HepG2 (cell line): ENCODE results near the gene CDC14B. TPM values are rescaled to one million over a fixed set of nuclear protein-coding genes. Genes with fewer than 3 reads are reported as not detected.

Experiments
- ADNP ChIP-seq: sonication (generic); formaldehyde crosslinking; IDR thresholded peaks from 2 replicates; pipeline ENCODE4 v1.4.0; 2020; ENCODE audit warnings: missing genetic modification reagents
- BCL6 ChIP-seq: IDR thresholded peaks from 2 replicates; pipeline ENCODE4 v1.6.1; 2016; ENCODE audit warnings: missing genetic modification reagents, missing compliant biosample characterization
- HMGA1 ChIP-seq: sonication (generic); formaldehyde crosslinking; conservative IDR thresholded peaks from 2 replicates; pipeline ENCODE4 v1.4.0; 2020; ENCODE audit warnings: missing genetic modification reagents
- MAFK ChIP-seq, 2 experiments: IDR thresholded peaks in 1 of 2; conservative IDR thresholded peaks in 1 of 2; 2 replicates each; pipeline ENCODE4 v1.6.1; 2011; ENCODE audit warnings: improper control_type of control experiment in 2 of 2, low read length in 2 of 2
- MATR3 ChIP-seq: sonication (generic); formaldehyde crosslinking; IDR thresholded peaks from 2 replicates; pipeline ENCODE4 v1.4.0; 2020; ENCODE audit warnings: missing genetic modification reagents
- NFKB2 ChIP-seq: sonication (generic); formaldehyde crosslinking; IDR thresholded peaks from 2 replicates; pipeline ENCODE4 v1.4.0; 2020; ENCODE audit warnings: missing genetic modification reagents, borderline replicate concordance
- NFKBIZ ChIP-seq: IDR thresholded peaks from 2 replicates; pipeline ENCODE4 v1.6.1; 2018; ENCODE audit warnings: missing genetic modification reagents, missing compliant biosample characterization
- PHB2 ChIP-seq: fragments of 450-650 bp; IDR thresholded peaks from 2 replicates; pipeline ENCODE4 v1.6.1; 2018; ENCODE audit not compliant: partially characterized antibody
- PHF5A ChIP-seq: IDR thresholded peaks from one replicate; pipeline ENCODE4 v1.6.1; 2018; ENCODE audit warnings: low read depth, missing genetic modification reagents; ENCODE audit not compliant: unreplicated experiment
- PLRG1 ChIP-seq: fragments of 450-650 bp; conservative IDR thresholded peaks from 2 replicates; pipeline ENCODE4 v1.6.1; 2016
- SP140L ChIP-seq: sonication (generic); formaldehyde crosslinking; IDR thresholded peaks from 2 replicates; pipeline ENCODE4 v1.4.0; 2020; ENCODE audit warnings: missing genetic modification reagents, borderline replicate concordance
- TAF15 ChIP-seq: fragments of 200-400 bp; formaldehyde crosslinking; IDR thresholded peaks from one replicate; pipeline ENCODE4 v1.6.1; 2018; ENCODE audit warnings: mild to moderate bottlenecking, low read depth, low read length; ENCODE audit not compliant: poor library complexity, severe bottlenecking
- ZEB1 ChIP-seq: IDR thresholded peaks from 2 replicates; pipeline ENCODE4 v1.6.1; 2012; ENCODE audit warnings: mild to moderate bottlenecking, low read depth, inconsistent platforms; ENCODE audit not compliant: insufficient replicate concordance
- ZKSCAN1 ChIP-seq: fragments of 150-350 bp; IDR thresholded peaks from 2 replicates; pipeline ENCODE4 v1.6.1; 2014; ENCODE audit warnings: low read length
- ZNF354B ChIP-seq: sonication (generic); formaldehyde crosslinking; IDR thresholded peaks from 2 replicates; pipeline ENCODE4 v1.8.0; 2022; ENCODE audit warnings: mild to moderate bottlenecking, missing genetic modification reagents
- ZNF691 ChIP-seq: sonication (generic); formaldehyde crosslinking; IDR thresholded peaks from 2 replicates; pipeline ENCODE4 v1.4.0; 2020; ENCODE audit warnings: missing genetic modification reagents, low read depth, mild to moderate bottlenecking, borderline replicate concordance
- ZNF720 ChIP-seq: sonication (generic); formaldehyde crosslinking; IDR thresholded peaks from 2 replicates; pipeline ENCODE4 v1.4.0; 2020; ENCODE audit warnings: missing genetic modification reagents
- ZNF841 ChIP-seq: sonication (generic); formaldehyde crosslinking; IDR thresholded peaks from 2 replicates; pipeline ENCODE4 v1.8.1; 2023; ENCODE audit warnings: missing genetic modification reagents, borderline replicate concordance
- ZSCAN12 ChIP-seq: sonication (generic); formaldehyde crosslinking; IDR thresholded peaks from 2 replicates; pipeline ENCODE4 v1.9.0; 2021; ENCODE audit warnings: mild to moderate bottlenecking, missing genetic modification reagents
- polyA plus RNA-seq, 8 experiments: library from polyadenylated mRNA; depleted of rRNA in 3 of 8; stranded (reverse) in 7 of 8; unstranded in 1 of 8; fragments of >200 nt; fragmentation: Illumina TruSeq in 4 of 8; extraction: Trizol in 4 of 8; gene quantifications; 2 replicates each; pipeline versions ENCODE4 v1.2.1 to v1.2.3, GENCODE V29; 2011 to 2016; ENCODE audit warnings: low read depth in 4 of 8, missing spikeins in 1 of 8, mixed read lengths in 1 of 8; ENCODE audit not compliant: insufficient read depth in 1 of 8
- total RNA-seq, 5 experiments: library from RNA; depleted of rRNA; stranded (reverse); fragments of >200 nt; fragmentation: Illumina TruSeq; extraction: Trizol; gene quantifications; 2 replicates each; pipeline ENCODE4 v1.2.3, GENCODE V29; 2016; ENCODE audit warnings: low read depth in 1 of 5
- TF ChIP-seq, protein P1 (sequence below): sonication (generic); formaldehyde crosslinking; IDR thresholded peaks from 2 replicates; pipeline ENCODE4 v1.8.0; 2022; ENCODE audit warnings: mild to moderate bottlenecking, missing genetic modification reagents, moderate library complexity
- TF ChIP-seq, protein P2 (sequence below): sonication (generic); formaldehyde crosslinking; IDR thresholded peaks from 2 replicates; pipeline ENCODE4 v1.4.0; 2020; ENCODE audit warnings: mild to moderate bottlenecking, missing genetic modification reagents
- TF ChIP-seq, protein P3 (sequence below): sonication (generic); formaldehyde crosslinking; IDR thresholded peaks from 2 replicates; pipeline ENCODE4 v1.4.0; 2020; ENCODE audit warnings: missing genetic modification reagents; ENCODE audit errors: not compliant biosample characterization
- TF ChIP-seq, protein P4 (sequence below): sonication (generic); formaldehyde crosslinking; IDR thresholded peaks from 2 replicates; pipeline ENCODE4 v1.8.1; 2022; ENCODE audit warnings: mild to moderate bottlenecking, missing genetic modification reagents

Gene CDC14B
- total and polyA plus RNA-seq, 2 of the 13 experiments (the other 11 are each of a cell fraction or from before 2014, with no cell fraction given), result 25.8 to 33.3 TPM

DNA sequence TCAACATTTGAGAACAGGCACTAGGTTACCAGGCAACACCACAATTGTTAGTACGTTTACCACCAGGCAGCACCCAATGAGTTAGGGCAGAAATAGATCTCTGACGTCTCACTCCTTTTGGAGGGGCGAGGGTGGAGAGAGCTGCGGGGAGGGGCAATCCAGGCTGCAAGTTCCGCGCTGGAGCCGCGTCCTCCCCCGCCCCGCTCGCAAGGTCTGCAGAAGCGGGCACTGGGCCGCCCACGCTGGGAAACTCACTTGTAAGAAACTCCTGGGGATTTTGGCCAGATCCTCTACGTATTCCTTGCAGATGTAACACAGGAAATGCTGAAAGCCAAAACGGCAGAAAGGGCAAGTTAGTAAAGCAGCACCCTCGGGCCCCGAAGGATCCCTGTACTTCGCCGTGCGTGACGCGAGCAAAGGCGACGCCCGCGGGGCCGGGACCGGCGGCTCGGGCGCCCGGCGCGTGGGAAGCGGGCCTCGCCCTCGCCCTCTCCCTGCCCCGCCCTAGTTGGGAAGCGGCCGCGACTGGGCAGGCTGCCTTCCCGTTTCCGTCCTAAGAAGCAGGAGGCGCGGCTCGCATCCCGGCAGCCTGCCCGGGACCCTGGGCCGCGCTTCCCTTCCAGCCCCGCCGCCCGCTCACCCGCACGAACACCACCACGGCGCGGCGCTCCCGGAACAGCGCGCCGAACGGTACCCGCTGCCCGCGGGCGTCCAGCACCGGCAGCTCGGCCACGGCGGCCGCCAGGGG is 35.0 kb upstream of the CDC14B start (continued):
- TF ChIP-seq PHF5A (CRISPR knock-in tag), result no peak
- TF ChIP-seq, protein P1, sequence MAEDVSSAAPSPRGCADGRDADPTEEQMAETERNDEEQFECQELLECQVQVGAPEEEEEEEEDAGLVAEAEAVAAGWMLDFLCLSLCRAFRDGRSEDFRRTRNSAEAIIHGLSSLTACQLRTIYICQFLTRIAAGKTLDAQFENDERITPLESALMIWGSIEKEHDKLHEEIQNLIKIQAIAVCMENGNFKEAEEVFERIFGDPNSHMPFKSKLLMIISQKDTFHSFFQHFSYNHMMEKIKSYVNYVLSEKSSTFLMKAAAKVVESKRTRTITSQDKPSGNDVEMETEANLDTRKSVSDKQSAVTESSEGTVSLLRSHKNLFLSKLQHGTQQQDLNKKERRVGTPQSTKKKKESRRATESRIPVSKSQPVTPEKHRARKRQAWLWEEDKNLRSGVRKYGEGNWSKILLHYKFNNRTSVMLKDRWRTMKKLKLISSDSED (CRISPR knock-in tag), result no peak
- TF ChIP-seq, protein P2, sequence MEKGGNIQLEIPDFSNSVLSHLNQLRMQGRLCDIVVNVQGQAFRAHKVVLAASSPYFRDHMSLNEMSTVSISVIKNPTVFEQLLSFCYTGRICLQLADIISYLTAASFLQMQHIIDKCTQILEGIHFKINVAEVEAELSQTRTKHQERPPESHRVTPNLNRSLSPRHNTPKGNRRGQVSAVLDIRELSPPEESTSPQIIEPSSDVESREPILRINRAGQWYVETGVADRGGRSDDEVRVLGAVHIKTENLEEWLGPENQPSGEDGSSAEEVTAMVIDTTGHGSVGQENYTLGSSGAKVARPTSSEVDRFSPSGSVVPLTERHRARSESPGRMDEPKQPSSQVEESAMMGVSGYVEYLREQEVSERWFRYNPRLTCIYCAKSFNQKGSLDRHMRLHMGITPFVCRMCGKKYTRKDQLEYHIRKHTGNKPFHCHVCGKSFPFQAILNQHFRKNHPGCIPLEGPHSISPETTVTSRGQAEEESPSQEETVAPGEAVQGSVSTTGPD (CRISPR knock-in tag), result no peak
- TF ChIP-seq HMGA1, result no peak
- TF ChIP-seq ZEB1, result peak; percentile 14
- no peak for TF ChIP-seq MATR3 (CRISPR knock-in tag)
- no peak for TF ChIP-seq MAFK (conservative IDR thresholded peaks at IDR 0.05 in 1 of 2, IDR thresholded peaks at IDR 0.05 in 1 of 2; ENCODE audit: low read length in 2 of 2)
- 0 out of 2 replicates have a peak, but pooled peaks have one; percentile 38 for TF ChIP-seq ZNF354B (CRISPR knock-in tag)
- TF ChIP-seq, protein P3, sequence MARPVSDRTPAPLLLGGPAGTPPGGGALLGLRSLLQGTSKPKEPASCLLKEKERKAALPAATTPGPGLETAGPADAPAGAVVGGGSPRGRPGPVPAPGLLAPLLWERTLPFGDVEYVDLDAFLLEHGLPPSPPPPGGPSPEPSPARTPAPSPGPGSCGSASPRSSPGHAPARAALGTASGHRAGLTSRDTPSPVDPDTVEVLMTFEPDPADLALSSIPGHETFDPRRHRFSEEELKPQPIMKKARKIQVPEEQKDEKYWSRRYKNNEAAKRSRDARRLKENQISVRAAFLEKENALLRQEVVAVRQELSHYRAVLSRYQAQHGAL (CRISPR knock-in tag), result no peak
- no peak for TF ChIP-seq PHB2
- no peak for TF ChIP-seq ADNP (CRISPR knock-in tag)
- no peak for TF ChIP-seq ZNF720 (CRISPR knock-in tag)
- TF ChIP-seq, protein P4, sequence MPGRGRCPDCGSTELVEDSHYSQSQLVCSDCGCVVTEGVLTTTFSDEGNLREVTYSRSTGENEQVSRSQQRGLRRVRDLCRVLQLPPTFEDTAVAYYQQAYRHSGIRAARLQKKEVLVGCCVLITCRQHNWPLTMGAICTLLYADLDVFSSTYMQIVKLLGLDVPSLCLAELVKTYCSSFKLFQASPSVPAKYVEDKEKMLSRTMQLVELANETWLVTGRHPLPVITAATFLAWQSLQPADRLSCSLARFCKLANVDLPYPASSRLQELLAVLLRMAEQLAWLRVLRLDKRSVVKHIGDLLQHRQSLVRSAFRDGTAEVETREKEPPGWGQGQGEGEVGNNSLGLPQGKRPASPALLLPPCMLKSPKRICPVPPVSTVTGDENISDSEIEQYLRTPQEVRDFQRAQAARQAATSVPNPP (CRISPR knock-in tag), result 0 out of 2 replicates have a peak, but pooled peaks have one; percentile 59
- TF ChIP-seq ZKSCAN1, result no peak
- TF ChIP-seq NFKB2 (CRISPR knock-in tag), result no peak
- TF ChIP-seq PLRG1, result no peak
- no peak for TF ChIP-seq NFKBIZ
- TF ChIP-seq TAF15, result no peak
- TF ChIP-seq ZSCAN12 (CRISPR knock-in tag), result no peak
- TF ChIP-seq BCL6, result no peak
- TF ChIP-seq SP140L (CRISPR knock-in tag), result no peak
- TF ChIP-seq ZNF841 (CRISPR knock-in tag), result no peak
- TF ChIP-seq ZNF691, result 0 out of 2 replicates have a peak, but pooled peaks have one; percentile 33
